Fibroblast of mammary gland (primary cell): ENCODE results near the gene MAZ.

Experiments used
- DNase-seq: peaks from one replicate; pipeline ENCODE4 v3.0.0-alpha.2; 2010; ENCODE audit warnings: low read depth
- H3K4me3 ChIP-seq: 2 replicates; pipeline ENCODE4 v1.5.1; 2011; ENCODE audit warnings: low read depth, mild to moderate bottlenecking, low read length, moderate library complexity; ENCODE audit not compliant: control insufficient read depth
- CTCF ChIP-seq: conservative IDR thresholded peaks from 2 replicates; pipeline ENCODE4 v1.5.1; 2011; ENCODE audit warnings: low read depth, low read length, inconsistent platforms; ENCODE audit not compliant: control insufficient read depth, insufficient read depth

MAZ gene

GRCh38 chr16:29808219-29808900 lies 2.0 kb downstream of the MAZ start:
- DNase-seq = no peak
- peak overlapping the region; percentile 74 for H3K4me3 ChIP-seq
- no peak for TF ChIP-seq CTCF

- peak overlapping the region; percentile 74 for H3K4me3 ChIP-seq
- no peak for TF ChIP-seq CTCF
- DNase-seq = no peak
Observed at GRCh38 chr16:29809031-29809747, 2.9 kb downstream of the MAZ start.

GRCh38 chr16:29809850-29810698 lies 3.7 kb downstream of the MAZ start:
- peak overlapping the region; percentile 6 for H3K4me3 ChIP-seq
- peak; percentile 39 for DNase-seq
- TF ChIP-seq CTCF = no peak

GRCh38 chr16:29810699-29811169 lies 4.4 kb downstream of the MAZ start:
- TF ChIP-seq CTCF = no peak
- H3K4me3 ChIP-seq = no peak overlapping the region
- DNase-seq = no peak

- DNase-seq = peak; percentile 97
- TF ChIP-seq CTCF = no peak
- peak overlapping the region; percentile 44 for H3K4me3 ChIP-seq
Observed at GRCh38 chr16:29811170-29811895, 5.0 kb downstream of the MAZ start.
